Measurements from ENCODE around the gene GPR15LG. TPM values are rescaled to one million over a fixed set of nuclear protein-coding genes. Genes with fewer than 3 reads are reported as not detected.
"Not testable (repeated sequence)": the region's sequence is repeated elsewhere in the genome, so short reads cannot be mapped to it uniquely, and the experiment has no call there.

GPR15LG gene
- polyA plus RNA-seq, 1 donor = not detected

GRCh38 chr10:84164442-84164841, 9.2 kb upstream of the GPR15LG start:
- DNase-seq (ENCODE audit: low read depth) = no peak

DNA sequence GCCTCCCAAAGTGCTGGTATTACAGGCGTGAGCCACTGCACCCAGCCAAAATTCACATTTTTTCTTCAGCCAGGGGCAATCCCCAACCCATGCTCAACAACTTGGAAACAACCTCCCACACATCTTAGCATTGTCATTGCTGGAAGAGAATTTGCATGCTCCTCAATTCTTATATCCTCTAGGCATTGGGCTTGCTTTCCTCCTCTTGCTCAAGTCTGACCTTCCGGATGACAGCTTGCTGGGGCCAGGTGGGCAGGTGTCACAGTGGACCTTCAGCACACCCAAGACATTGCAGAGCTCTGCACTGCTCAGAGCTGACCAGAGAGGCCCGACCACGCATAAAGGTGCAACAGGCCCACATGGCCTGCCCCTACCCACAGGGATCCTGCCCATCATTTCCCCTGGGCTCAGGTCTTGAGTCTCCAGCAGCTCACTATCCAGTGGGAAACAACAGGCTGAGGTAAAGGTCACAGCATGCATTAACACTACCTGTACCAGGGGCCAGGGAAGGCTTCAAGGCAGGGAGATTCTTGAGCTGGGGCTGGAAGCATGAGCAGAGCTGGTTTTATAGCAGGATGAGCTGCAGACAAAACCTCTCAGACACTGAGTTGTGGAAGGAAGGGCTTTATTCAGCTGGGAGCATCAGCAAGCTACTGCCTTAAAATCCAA, 6.8 kb upstream of the GPR15LG start:
- no peak for DNase-seq (ENCODE audit: low read depth)

- DNase-seq (ENCODE audit: low read depth) = not testable (repeated sequence)
These were observed 6.3 kb upstream of the GPR15LG start for GRCh38 chr10:84167289-84167653.

- DNase-seq (ENCODE audit: low read depth) = not testable (repeated sequence)
These were observed 5.2 kb upstream of the GPR15LG start for GRCh38 chr10:84168382-84168781.

DNA sequence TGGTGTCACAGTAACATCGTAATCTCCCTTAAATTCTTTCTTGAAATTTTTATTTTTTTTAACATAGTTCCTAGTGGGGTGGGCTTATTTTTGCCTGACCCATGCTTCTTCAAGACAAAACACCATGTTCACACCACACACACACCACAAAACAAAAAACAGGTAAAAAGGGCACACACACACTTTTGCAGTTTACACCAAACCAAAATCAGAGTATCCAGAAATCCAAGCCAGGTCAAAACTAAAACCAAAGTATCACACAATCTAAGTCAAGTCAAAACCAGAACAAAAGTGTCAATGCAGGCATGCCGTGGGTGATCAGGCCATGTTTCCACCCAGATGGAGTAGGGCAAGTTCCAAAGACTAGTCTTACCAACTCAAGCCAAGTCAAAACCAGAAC, 2.4 kb upstream of the GPR15LG start:
- not testable (repeated sequence) for DNase-seq (ENCODE audit: low read depth)

DNA sequence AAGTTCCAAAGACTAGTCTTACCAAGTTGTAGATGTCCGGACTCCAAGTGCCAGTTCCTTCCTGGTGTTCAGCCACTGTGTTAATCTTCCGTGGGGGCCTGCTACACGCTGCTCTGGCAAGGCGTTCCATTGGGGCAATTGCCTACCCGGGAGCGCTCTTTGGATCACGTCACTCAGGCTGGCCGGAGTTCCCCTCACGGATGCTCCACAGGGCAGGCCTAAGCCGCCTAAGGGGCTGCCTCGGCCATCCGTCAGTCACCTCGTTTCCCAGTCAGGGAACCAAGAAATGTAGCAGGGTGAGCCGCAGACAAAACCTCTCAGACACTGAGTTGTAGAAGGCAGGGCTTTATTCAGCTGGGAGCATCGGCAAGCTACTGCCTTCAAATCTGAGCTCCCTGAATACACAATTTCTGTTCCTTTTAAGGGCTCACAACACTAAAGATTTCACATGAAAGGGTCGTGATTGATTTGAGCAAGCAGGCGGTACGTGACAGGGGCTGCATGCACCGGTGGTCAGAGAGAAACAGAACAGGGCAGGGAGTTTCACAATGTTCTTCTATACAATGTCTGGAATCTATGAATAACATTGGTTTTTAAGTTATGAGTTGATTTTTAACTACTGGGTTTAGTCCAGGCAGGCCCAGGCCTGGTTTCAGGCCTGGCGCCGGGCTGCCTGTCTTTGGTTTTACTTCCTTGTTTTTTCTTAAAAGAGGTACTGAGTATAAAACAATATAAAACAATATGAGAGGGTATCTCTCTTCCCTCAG, 1.7 kb upstream of the GPR15LG start:
- DNase-seq (ENCODE audit: low read depth) = not testable (repeated sequence)

DNA sequence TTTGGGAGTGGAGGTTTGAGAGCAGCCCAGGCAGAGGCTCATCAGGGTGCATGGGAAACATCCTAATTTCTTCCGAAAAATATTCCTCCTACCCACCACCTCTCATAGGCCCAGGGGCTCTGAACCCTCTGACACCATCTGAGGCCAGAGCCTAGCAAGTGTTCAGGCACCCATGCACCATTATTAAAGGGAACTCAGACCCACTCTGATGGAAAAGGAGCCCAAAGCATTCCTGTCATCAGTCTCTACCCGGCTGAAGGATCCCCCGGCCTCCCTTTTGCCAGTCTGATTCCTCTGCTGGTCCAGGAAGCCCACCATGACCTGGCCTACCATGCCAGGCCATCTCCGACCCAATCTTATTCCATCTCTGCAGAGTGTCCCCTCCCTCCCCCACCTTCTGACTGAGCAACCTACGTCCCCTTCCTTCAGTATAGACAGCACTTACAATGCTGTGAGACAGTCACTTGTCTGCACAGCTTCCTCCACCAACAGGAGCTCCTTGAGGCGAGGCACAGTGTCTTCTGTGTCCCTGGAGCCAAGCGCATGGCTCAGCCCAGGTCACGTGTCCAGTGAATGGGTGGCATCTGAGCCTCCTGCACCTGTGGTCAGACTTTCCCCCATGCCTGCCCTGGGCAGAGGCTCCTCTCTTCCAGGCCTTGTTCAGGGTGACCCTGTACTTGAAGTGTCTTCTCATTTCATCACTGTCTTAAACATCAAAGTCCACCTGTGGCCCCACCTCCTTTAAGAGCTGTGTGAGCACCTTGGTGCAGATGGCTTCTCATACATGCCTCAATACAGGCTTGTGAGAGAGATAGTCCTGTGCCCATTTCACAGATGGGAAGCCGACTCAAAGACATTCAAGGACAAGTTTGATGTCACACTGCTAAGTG, 889 bp upstream of the GPR15LG start:
- DNase-seq (ENCODE audit: low read depth) = no peak

- DNase-seq (ENCODE audit: low read depth) = no peak
These were observed 1.8 kb downstream of the GPR15LG start for GRCh38 chr10:84175436-84175835.

DNA sequence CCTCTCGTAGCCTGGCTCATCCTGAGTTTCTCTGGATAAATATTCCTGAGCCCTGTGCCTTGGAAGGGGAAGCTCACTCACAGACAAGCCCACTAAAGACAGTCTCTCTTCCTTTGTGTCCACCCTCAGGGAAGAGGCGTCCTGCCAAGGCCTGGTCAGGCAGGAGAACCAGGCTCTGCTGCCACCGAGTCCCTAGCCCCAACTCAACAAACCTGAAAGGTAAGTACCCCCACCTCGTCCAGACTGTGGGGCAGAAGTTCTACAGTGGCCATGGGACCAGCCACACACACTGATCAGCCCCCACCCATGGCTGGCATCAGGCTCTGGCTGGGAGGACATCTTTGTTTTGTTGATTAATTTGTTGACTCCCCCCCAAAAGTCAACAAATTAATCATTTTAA, 2.8 kb downstream of the GPR15LG start:
- DNase-seq (ENCODE audit: low read depth) = no peak

GRCh38 chr10:84176836-84177474, 3.4 kb downstream of the GPR15LG start:
- DNase-seq (ENCODE audit: low read depth) = no peak

GRCh38 chr10:84177541-84178141, 4.0 kb downstream of the GPR15LG start:
- DNase-seq (ENCODE audit: low read depth) = no peak

DNA sequence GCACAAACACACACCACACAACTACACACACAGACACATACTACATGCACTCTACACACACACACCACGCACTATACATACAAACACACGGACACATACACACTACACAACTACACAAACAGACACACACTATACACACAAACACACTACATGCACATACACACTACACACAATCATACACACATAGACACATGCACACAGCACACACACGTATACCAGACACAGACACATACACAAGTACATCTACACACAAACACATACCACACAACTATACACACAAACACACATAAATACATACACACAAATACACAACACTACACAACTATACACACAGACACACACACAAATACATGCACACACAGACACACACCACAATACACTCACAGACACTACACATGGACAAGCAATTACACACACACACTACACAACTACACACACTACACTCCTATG, 4.6 kb downstream of the GPR15LG start:
- DNase-seq (ENCODE audit: low read depth) = no peak

DNA sequence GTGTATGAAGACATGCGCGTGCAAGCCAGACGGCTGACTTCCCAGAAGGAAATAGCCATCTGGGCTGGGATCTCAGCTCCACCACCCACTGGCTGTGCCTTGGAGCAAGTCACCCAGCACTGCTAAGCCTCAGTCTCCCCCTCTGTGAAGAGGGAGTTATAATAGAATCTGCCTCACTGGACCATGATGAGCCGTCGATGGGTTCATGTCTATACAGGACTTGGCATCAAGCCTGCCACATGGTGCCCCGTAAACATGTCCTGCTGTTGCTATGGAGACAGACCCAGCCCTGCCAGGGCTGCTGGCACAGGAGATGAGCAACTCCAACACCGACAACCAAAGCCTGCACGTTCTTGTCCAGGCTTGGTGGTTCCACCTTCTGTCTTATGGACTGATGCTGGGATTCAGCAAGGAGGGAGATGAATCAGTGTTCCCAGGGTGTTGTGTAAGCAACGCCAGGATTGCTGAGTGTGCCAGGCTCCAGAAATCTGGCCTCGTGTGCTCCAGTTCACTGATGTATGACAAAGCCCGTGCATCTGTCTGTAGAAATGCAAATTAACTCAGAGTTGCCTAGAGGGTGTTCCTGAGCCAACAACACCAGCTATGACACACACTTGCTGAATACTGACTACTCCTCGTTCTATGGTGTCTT, 5.6 kb downstream of the GPR15LG start:
- DNase-seq (ENCODE audit: low read depth) = no peak

DNA sequence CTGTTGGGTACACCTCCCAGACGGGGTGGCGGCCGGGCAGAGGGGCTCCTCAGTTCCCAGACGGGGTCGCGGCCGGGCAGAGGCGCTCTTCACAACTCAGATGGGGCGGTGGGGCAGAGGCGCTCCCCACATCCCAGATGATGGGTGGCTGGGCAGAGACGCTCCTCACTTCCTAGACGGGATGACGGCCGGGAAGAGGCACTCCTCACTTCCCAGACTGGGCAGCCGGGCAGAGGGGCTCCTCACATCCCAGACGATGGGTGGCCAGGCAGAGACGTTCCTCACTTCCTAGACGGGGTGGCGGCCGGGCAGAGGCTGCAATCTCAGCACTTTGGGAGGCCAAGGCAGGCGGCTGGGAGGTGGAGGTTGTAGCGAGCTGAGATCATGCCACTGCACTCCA, 6.8 kb downstream of the GPR15LG start:
- not testable (repeated sequence) for DNase-seq (ENCODE audit: low read depth)

DNA sequence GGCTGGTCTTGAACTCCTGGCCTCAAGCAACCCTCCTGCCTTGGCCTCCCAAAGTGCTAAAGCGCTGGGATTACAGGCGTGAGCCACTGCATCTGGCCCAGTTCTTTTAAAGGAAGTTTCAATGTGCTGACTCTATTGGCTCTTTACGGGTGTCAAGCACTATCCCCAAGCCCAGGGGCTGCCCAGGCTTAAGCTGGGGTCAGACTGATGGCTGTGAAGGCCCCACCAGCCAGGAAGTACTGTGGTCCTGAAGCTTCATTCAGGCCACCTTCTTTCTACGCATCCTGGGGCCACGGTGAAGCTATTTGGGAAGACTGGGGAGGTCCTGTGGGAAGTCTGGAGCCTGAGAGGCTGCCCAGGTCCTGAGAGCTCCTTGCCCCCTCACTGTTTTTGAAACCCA, 8.0 kb downstream of the GPR15LG start:
- DNase-seq (ENCODE audit: low read depth) = no peak

DNA sequence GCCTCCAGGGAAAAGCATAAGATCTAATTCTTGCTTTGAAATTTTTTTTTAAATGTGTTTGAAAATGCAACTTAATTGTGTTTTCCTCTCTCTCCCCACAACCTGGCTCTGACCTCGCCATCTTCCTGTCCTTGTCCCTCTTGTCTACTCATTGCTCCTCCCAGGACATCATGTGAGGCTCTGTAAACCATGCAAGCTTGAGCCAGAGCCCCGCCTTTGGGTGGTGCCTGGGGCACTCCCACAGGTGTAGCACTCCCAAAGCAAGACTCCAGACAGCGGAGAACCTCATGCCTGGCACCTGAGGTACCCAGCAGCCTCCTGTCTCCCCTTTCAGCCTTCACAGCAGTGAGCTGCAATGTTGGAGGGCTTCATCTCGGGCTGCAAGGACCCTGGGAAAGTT, 10.9 kb downstream of the GPR15LG start:
- no peak for DNase-seq (ENCODE audit: low read depth)

DNA sequence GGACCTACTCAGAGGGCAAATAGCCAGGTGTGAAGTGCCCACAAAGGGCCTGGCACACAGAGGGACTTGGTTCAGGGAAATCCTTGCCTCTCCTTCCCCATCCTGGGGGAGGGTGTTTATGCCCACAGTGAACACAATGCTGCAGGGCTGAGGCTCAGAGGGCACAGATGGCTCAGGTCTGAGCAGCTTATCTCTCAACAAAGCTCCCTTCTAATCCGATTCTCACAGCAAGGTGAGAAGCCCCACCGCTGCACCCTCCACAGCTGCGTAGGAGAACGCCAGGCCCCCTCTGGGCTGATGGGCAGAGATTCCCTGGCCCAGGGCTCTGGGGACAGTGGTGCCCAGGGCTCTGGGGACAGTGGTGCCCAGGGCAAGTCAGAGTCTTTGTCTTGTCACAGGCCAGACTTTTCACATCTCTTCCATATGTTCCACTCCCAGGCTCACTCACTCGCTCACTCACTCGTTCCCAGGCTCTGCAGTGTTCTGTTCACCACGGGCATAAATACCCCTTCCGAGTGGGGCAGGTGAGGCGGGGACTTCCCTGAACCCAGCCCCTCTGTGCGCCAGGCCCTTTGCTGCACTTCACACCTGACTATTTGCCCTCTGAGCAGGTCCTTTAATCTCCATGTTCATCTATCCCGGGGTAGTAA, 12.1 kb downstream of the GPR15LG start:
- no peak for DNase-seq (ENCODE audit: low read depth)

DNA sequence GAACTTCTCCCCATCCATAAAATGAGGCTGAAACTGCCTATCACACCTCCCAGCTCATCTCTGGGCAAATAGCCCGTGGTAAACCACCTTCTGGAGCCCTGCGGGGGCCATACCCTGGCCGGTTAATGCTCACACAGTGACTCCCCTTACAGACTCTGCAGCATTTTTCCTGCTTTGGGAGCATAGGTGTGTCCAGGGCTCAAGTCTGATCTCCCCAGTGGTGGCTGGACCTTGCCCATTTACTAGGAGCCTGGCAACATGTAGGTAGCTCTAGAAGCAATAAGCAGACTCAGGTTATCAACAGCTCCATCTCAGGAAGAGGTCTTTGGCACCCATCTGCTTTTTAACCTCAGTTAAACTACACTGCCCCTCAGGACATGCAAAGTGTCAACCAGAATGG, 15.2 kb downstream of the GPR15LG start:
- DNase-seq (ENCODE audit: low read depth) = no peak

DNA sequence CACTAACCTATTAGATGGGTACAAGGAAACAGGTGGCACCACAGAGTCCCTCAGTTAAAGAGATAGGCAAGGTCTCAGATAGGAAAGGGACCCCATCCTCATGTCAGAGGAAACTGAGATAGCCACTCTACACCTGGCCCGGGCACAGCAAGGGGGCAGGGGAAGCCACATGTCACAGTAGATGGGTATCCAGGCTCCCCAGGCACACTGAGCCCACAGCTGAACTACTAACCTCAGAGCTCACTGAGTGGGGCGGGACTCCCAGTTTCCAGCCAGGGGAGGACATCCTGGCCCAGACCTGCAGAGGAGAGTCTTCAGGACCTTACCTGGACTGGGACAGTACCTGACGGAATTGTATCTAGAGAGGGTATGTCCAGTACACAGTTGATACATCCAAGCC, 17.0 kb downstream of the GPR15LG start:
- DNase-seq (ENCODE audit: low read depth) = no peak

DNA sequence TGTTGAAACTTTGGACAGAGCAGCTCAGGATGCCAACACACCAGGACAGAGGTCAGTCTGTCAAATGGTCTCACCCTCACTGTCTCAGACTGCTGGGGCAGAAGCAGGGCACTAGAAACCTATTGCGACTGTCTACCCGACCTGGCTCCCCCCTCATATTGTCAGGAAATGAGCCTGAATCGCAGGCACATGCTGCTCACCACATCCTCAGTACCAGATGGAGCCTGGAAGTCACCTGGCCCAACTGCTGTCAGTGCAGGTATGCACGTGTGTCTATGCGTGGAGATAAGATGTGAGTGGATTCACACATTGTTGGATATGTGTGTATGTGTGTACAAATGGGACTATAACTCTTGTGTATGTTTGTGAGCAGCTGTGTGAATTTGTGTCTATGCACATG, 17.5 kb downstream of the GPR15LG start:
- no peak for DNase-seq (ENCODE audit: low read depth)
